Measurements from ENCODE around the gene MYH9.

Gene MYH9

GRCh38 chr22:36386351-36386899 is 1.3 kb downstream of the MYH9 start:
- DNase-seq (ENCODE audit: low read depth), result no peak

GRCh38 chr22:36385491-36386350 is 2.0 kb downstream of the MYH9 start:
- DNase-seq (ENCODE audit: low read depth), result peak; percentile 35

- DNase-seq (ENCODE audit: low read depth), result no peak
Measured at GRCh38 chr22:36384766-36385481, 2.8 kb downstream of the MYH9 start.

GRCh38 chr22:36383110-36383581 is 4.6 kb downstream of the MYH9 start:
- DNase-seq (ENCODE audit: low read depth), result no peak

- DNase-seq (ENCODE audit: low read depth), result no peak
Measured at GRCh38 chr22:36381513-36382128, 6.1 kb downstream of the MYH9 start.

GRCh38 chr22:36379593-36380361 is 8.0 kb downstream of the MYH9 start:
- DNase-seq (ENCODE audit: low read depth), result peak; percentile 65

GRCh38 chr22:36378869-36379217 is 8.9 kb downstream of the MYH9 start:
- DNase-seq (ENCODE audit: low read depth), result no peak

- no peak for DNase-seq (ENCODE audit: low read depth)
Measured at GRCh38 chr22:36378080-36378868, 9.5 kb downstream of the MYH9 start.

- DNase-seq (ENCODE audit: low read depth), result no peak
Measured at GRCh38 chr22:36377022-36377631, 10.6 kb downstream of the MYH9 start.

- DNase-seq (ENCODE audit: low read depth), result no peak
Measured at GRCh38 chr22:36376265-36376664, 11.5 kb downstream of the MYH9 start.

- no peak for DNase-seq (ENCODE audit: low read depth)
Measured at GRCh38 chr22:36375071-36375980, 12.4 kb downstream of the MYH9 start.

GRCh38 chr22:36374603-36375024 is 13.2 kb downstream of the MYH9 start:
- DNase-seq (ENCODE audit: low read depth), result no peak

GRCh38 chr22:36373258-36373579 is 14.5 kb downstream of the MYH9 start:
- no peak for DNase-seq (ENCODE audit: low read depth)

- no peak for DNase-seq (ENCODE audit: low read depth)
Measured at GRCh38 chr22:36371920-36372319, 15.8 kb downstream of the MYH9 start.

GRCh38 chr22:36369922-36370791 is 17.6 kb downstream of the MYH9 start:
- no peak for DNase-seq (ENCODE audit: low read depth)

GRCh38 chr22:36369004-36369921 is 18.5 kb downstream of the MYH9 start:
- no peak for DNase-seq (ENCODE audit: low read depth)

- no peak for DNase-seq (ENCODE audit: low read depth)
Measured at GRCh38 chr22:36368359-36368983, 19.3 kb downstream of the MYH9 start.
